Dendritic cell treated with granulocyte-macrophage colony-stimulating factor and Interleukin-4, amounts not matched to agents 40 ng/mL and 50 ng/mL, for 4 days (primary cell): ENCODE data around the gene PKMYT1.

Experiments
- H3K27ac Mint-ChIP-seq: one replicate; pipeline ENCODE4 v1.8.0; 2022; ENCODE audit warnings: mild to moderate bottlenecking, mixed read lengths
- H3K27me3 Mint-ChIP-seq: one replicate; pipeline ENCODE4 v1.8.0; 2022; ENCODE audit warnings: mild to moderate bottlenecking, mixed read lengths
- H3K36me3 Mint-ChIP-seq: one replicate; pipeline ENCODE4 v1.8.0; 2022; ENCODE audit warnings: low read depth, mixed read lengths
- H3K4me1 Mint-ChIP-seq: one replicate; pipeline ENCODE4 v1.8.0; 2022; ENCODE audit warnings: low read depth, mixed read lengths
- H3K4me3 Mint-ChIP-seq: one replicate; pipeline ENCODE4 v1.8.0; 2022; ENCODE audit warnings: mild to moderate bottlenecking, moderate library complexity, mixed read lengths
- H3K9me3 Mint-ChIP-seq: one replicate; pipeline ENCODE4 v1.8.0; 2022; ENCODE audit warnings: mixed read lengths
- intact Hi-C: fragments of 100-400 bp; cut with micrococcal nuclease; formaldehyde crosslinking; loops from one replicate; pipeline ENCODE4 v1.15.0; 2022

The PKMYT1 gene

GRCh38 chr16:2979669-2980226, 498 bp downstream of the PKMYT1 start:
- H3K4me1 Mint-ChIP-seq = peaks cover 22% of the 10 kb centered on the region
- no peaks in the 10 kb centered on the region for H3K9me3 Mint-ChIP-seq
- intact Hi-C loops = no loop called here
- peaks cover 3% of the 10 kb centered on the region for H3K36me3 Mint-ChIP-seq
- peaks cover 8% of the 10 kb centered on the region for H3K27me3 Mint-ChIP-seq
- H3K4me3 Mint-ChIP-seq = peak overlapping the region; percentile 80
- peak overlapping the region; percentile 91 for H3K27ac Mint-ChIP-seq

GRCh38 chr16:2977440-2977839, 2.8 kb downstream of the PKMYT1 start:
- peaks cover 5% of the 10 kb centered on the region for H3K27me3 Mint-ChIP-seq
- H3K27ac Mint-ChIP-seq = no peak overlapping the region
- no peaks in the 10 kb centered on the region for H3K9me3 Mint-ChIP-seq
- no peak overlapping the region for H3K4me3 Mint-ChIP-seq
- peaks cover 27% of the 10 kb centered on the region for H3K36me3 Mint-ChIP-seq
- peaks cover 14% of the 10 kb centered on the region for H3K4me1 Mint-ChIP-seq
- intact Hi-C loops = no loop called here

- no peaks in the 10 kb centered on the region for H3K9me3 Mint-ChIP-seq
- intact Hi-C loops = no loop called here
- peaks cover 18% of the 10 kb centered on the region for H3K4me1 Mint-ChIP-seq
- peaks cover 34% of the 10 kb centered on the region for H3K36me3 Mint-ChIP-seq
- H3K4me3 Mint-ChIP-seq = no peak overlapping the region
- no peak overlapping the region for H3K27ac Mint-ChIP-seq
- no peaks in the 10 kb centered on the region for H3K27me3 Mint-ChIP-seq
These were observed 3.6 kb downstream of the PKMYT1 start for GRCh38 chr16:2976673-2977072.

GRCh38 chr16:2976201-2976600, 4.0 kb downstream of the PKMYT1 start:
- H3K27me3 Mint-ChIP-seq = no peaks in the 10 kb centered on the region
- no peak overlapping the region for H3K27ac Mint-ChIP-seq
- peaks cover 21% of the 10 kb centered on the region for H3K4me1 Mint-ChIP-seq
- intact Hi-C loops = no loop called here
- no peaks in the 10 kb centered on the region for H3K9me3 Mint-ChIP-seq
- H3K4me3 Mint-ChIP-seq = no peak overlapping the region
- peaks cover 39% of the 10 kb centered on the region for H3K36me3 Mint-ChIP-seq

- Mint-ChIP-seq H3K36me3 (peaks cover 47% of the 10 kb centered on the region), H3K27ac (no peak overlapping the region), H3K27me3 (no peaks in the 10 kb centered on the region), H3K9me3 (no peaks in the 10 kb centered on the region), H3K4me3 (no peak overlapping the region), H3K4me1 (peaks cover 30% of the 10 kb centered on the region)
- intact Hi-C loops = no loop called here
These were observed 5.0 kb downstream of the PKMYT1 start for GRCh38 chr16:2975161-2975795.

GRCh38 chr16:2974319-2975056, 5.8 kb downstream of the PKMYT1 start:
- intact Hi-C loops = no loop called here
- H3K4me3 Mint-ChIP-seq = no peak overlapping the region
- H3K4me1 Mint-ChIP-seq = peaks cover 27% of the 10 kb centered on the region
- H3K9me3 Mint-ChIP-seq = no peaks in the 10 kb centered on the region
- H3K27me3 Mint-ChIP-seq = no peaks in the 10 kb centered on the region
- H3K36me3 Mint-ChIP-seq = peaks cover 53% of the 10 kb centered on the region
- no peak overlapping the region for H3K27ac Mint-ChIP-seq

GRCh38 chr16:2973605-2974318, 6.5 kb downstream of the PKMYT1 start:
- Mint-ChIP-seq H3K4me3 (no peak overlapping the region), H3K36me3 (peaks cover 53% of the 10 kb centered on the region), H3K27me3 (no peaks in the 10 kb centered on the region), H3K4me1 (peaks cover 24% of the 10 kb centered on the region), H3K9me3 (no peaks in the 10 kb centered on the region), H3K27ac (no peak overlapping the region)
- intact Hi-C loops = no loop called here

GRCh38 chr16:2973093-2973492, 7.2 kb downstream of the PKMYT1 start:
- no peak overlapping the region for H3K4me3 Mint-ChIP-seq
- H3K9me3 Mint-ChIP-seq = no peaks in the 10 kb centered on the region
- H3K4me1 Mint-ChIP-seq = peaks cover 30% of the 10 kb centered on the region
- peaks cover 54% of the 10 kb centered on the region for H3K36me3 Mint-ChIP-seq
- H3K27ac Mint-ChIP-seq = no peak overlapping the region
- intact Hi-C loops = no loop called here
- H3K27me3 Mint-ChIP-seq = peaks cover 6% of the 10 kb centered on the region

GRCh38 chr16:2971985-2972784, 8.1 kb downstream of the PKMYT1 start:
- Mint-ChIP-seq H3K36me3 (peaks cover 58% of the 10 kb centered on the region), H3K27ac (no peak overlapping the region), H3K4me3 (no peak overlapping the region), H3K27me3 (peaks cover 15% of the 10 kb centered on the region), H3K4me1 (peaks cover 35% of the 10 kb centered on the region), H3K9me3 (no peaks in the 10 kb centered on the region)
- intact Hi-C loops = no loop called here

- Mint-ChIP-seq H3K27me3 (peaks cover 20% of the 10 kb centered on the region), H3K9me3 (no peaks in the 10 kb centered on the region), H3K4me3 (peak overlapping the region; percentile 86), H3K36me3 (peaks cover 58% of the 10 kb centered on the region), H3K27ac (peak overlapping the region; percentile 84), H3K4me1 (peaks cover 35% of the 10 kb centered on the region)
- intact Hi-C loops = no loop called here
These were observed 8.9 kb downstream of the PKMYT1 start for GRCh38 chr16:2971134-2971984.

GRCh38 chr16:2970563-2970962, 9.7 kb downstream of the PKMYT1 start:
- intact Hi-C loops = no loop called here
- peak overlapping the region; percentile 86 for H3K4me3 Mint-ChIP-seq
- H3K4me1 Mint-ChIP-seq = peaks cover 35% of the 10 kb centered on the region
- peak overlapping the region; percentile 84 for H3K27ac Mint-ChIP-seq
- no peaks in the 10 kb centered on the region for H3K9me3 Mint-ChIP-seq
- peaks cover 28% of the 10 kb centered on the region for H3K27me3 Mint-ChIP-seq
- H3K36me3 Mint-ChIP-seq = peaks cover 58% of the 10 kb centered on the region

GRCh38 chr16:2969545-2970521, 10.4 kb downstream of the PKMYT1 start:
- H3K27me3 Mint-ChIP-seq = peaks cover 33% of the 10 kb centered on the region
- intact Hi-C loops = no loop called here
- peak overlapping the region; percentile 86 for H3K4me3 Mint-ChIP-seq
- H3K4me1 Mint-ChIP-seq = peaks cover 41% of the 10 kb centered on the region
- peaks cover 56% of the 10 kb centered on the region for H3K36me3 Mint-ChIP-seq
- H3K27ac Mint-ChIP-seq = peak overlapping the region; percentile 84
- no peaks in the 10 kb centered on the region for H3K9me3 Mint-ChIP-seq
